HG02588 (cell line): ENCODE results near the gene SLC13A4.
"Not testable (repeated sequence)": the region's sequence is repeated elsewhere in the genome, so short reads cannot be mapped to it uniquely, and the experiment has no call there.

Experiments used
- ATAC-seq: cut with Tn5 transposase; IDR thresholded peaks from one replicate; pipeline ENCODE4 v1.9.1; 2021; ENCODE audit warnings: mild to moderate bottlenecking, moderate library complexity; ENCODE audit not compliant: unreplicated experiment

SLC13A4 gene, protein sequence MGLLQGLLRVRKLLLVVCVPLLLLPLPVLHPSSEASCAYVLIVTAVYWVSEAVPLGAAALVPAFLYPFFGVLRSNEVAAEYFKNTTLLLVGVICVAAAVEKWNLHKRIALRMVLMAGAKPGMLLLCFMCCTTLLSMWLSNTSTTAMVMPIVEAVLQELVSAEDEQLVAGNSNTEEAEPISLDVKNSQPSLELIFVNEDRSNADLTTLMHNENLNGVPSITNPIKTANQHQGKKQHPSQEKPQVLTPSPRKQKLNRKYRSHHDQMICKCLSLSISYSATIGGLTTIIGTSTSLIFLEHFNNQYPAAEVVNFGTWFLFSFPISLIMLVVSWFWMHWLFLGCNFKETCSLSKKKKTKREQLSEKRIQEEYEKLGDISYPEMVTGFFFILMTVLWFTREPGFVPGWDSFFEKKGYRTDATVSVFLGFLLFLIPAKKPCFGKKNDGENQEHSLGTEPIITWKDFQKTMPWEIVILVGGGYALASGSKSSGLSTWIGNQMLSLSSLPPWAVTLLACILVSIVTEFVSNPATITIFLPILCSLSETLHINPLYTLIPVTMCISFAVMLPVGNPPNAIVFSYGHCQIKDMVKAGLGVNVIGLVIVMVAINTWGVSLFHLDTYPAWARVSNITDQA

DNA sequence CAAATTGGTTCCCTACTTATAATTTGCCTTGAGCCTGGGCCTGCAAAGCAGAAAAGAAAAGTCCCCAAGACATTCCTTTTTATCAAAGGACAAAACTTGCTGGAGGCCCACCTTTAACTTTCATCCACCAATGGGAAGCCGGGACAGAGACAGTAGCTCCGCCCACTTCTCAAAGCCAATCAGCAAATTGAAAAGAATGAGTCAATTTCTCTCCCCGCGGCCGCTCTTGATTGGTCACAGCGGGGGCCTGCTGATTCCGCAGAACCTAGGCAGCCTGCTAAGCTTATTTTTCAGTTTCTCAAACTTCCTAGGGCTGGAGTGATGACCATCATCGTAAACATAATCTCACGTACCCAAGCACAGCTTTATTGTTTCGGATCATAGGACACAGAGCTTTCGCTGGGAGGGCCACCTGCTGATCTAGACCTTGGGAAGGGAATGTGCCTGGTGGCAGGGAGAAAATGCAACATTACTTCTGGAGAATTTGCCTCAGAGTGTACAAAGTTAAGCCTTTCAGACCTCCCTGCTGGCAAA lies at the start of gene SLC13A4:
SLC13A4 (minus strand) TSS at position 51 of the 534 bp plus-strand sequence. CDS start 690 bp downstream, outside the sequence.
- ATAC-seq: no peak

DNA sequence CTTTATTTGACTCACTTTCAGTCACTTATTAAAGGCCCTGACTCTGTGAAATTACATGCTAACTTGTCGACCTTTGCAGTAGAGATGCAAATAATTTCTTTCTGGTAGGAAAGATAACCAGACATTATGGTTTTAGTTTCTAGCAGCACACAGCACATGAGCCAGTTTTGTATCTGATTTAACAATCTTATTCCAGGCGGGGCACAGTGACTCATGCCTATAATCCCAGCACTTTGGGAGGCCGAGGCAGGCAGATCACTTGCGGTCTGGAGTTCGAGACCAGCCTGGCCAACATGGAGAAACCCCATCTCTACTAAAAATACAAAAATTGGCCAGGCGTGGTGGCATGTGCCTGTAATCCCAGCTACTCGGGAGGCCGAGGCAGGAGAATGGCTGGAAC lies 47.9 kb upstream of the SLC13A4 start:
- ATAC-seq: not testable (repeated sequence)

DNA sequence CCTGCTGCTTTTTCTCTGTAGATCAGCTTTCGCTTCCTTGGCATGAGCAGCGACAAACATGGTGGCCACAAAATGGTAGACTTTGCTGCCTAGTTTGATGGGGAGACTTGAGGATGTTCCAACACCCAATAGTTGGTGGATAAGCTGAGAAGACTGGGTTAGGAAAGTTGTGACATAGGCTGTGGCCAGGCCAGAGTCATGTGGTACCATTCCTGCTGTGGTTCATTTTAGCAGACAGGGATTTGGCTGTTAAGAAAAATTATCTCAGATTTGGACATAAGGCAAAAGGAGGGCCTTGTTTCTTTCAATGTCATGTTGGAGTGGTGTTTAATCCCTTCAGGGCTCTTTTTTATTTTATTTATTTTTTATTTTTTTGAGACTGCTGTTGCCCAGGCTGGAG lies 47.2 kb upstream of the SLC13A4 start:
- no peak for ATAC-seq

DNA sequence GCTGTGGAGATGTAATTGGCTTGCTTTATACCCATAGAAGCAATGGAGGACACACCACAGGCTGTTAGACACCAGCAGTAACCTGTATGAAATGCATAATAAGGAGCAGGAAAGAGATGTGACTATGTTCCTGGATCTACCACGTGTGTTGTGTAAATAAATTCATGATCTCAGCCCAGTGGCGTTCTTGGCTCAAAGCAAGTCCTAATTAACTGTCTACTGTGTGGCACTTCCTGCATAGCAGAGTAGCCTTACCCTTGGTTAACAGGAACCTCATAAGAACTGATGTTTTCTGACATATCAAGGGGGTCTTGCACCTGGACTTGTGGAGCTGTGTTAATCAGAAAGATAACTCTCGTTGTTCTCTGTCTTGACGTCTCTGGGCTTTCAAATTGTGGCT lies 46.3 kb upstream of the SLC13A4 start:
- no peak for ATAC-seq

DNA sequence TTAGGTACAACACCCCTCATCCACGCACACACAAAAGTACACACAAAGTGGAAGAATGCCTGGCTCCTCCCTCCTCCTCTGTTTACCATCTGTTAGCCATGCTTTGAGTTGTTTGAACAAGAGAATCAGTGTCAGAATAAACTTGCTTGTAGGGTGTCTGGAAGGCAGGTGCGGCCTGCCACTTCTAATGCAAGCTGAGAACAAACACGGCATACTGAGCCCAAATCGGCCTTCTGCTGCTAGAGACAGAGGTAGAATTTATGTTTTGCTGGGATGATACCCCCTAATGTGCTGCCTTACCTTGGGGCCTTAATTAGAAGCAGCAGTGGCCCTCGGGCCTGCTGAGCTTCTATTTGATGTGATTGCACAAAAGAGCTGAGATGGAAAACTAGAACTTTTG lies 45.5 kb upstream of the SLC13A4 start:
- no peak for ATAC-seq

DNA sequence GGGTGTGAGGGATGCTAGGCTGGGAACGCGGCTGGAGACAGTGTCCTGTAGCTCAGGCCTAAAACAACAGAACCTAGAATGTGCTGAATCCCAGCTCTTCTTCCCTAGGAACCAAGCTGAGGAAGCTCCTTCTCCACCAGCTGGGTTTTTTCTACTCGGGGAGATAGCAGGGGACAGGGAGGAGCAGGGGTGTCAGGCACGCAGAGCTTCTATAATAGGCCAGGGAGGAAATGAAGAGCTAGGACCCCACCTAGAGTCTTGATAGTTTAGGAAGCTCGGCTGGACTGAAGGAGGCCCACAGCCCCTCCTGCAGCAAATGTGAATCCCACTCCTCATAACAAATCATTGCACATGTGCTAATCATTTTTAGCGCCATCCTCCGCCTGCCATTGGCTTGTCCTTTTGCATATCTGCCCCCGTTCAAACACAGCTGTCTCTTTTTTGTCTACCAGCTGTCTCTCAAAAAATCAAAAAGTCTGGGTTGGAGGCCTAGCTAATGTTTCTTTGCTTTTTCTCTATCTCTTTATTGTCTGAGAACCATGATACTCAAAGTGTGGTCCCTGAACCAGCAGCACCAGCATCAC lies 44.7 kb upstream of the SLC13A4 start:
- no peak for ATAC-seq

DNA sequence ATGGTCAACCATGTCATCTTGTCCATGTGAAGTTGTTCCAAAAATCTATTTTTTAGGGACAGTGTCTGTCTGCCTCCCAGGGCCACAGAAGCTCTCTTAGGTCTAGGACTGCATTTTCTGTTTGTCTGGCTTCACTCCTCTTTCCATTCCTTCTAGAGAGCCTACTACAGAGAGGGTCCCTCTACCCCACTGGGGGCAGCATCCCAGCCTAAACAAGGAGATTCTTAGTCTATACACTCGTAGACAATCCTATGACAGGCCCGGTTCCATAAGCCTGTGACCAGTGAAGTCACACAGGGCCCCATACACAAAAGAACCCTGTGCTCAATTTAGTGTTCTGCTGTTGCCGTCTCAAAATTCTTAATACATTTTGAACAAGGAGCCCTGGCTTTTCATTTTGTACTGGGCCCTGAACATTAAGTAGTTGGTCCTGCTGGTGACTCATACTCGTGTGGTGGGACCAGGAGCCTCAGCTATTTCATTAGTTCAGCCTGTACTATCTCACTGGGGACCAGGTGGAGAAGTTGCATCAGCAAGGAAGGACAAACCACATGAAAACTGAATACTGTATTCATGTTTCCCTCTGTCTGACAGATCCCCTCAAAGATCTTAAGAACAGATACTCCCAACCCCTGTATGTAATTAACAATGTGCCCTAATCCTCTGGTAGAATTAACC lies 44.1 kb upstream of the SLC13A4 start:
- ATAC-seq: no peak

DNA sequence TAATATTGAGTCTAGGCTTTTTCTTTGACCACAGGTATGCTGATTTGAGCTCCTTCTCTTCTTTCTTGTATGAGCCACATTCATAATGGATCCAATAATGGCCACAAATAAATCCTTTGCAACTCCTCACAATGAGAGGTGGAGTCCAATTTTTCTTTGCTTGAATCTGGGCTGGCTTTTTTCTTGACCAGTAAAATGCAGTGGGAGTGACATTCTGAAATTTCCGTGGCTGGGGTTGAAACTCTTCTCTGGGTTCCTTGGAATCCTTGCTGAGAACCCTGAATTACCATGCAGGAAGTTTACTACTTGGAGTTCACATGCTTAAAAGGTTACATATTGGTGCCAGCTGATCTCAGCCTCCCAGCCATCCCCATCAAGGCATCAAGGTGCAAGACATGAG lies 43.1 kb upstream of the SLC13A4 start:
- ATAC-seq: no peak

DNA sequence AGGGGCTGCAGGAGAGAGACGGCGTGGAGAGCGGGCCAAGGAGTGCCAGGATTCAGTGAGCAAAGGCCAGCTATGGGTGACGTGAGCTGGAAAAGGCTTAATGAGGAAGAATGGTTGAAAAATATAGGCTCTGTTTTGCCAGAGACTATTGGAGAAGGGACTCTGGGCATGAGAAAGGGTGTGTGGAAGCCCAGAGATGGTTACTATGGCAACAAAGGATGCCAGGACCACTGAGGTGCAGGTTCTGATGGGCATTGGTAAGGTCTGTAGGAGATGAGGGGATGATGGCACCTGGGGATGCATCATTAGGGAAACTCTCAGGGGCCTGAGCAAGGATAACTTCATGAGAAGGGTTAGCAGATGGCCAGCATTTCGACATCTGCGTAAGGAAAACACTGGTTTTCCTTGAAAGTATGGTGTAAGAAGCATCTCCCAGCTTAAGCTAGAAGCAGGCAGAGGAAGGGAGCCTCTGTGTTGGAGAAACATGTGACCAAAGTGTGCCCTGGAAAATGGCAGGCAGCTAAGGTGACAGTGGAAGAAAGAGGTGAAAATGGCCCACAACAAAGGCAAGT lies 42.2 kb upstream of the SLC13A4 start:
- ATAC-seq: no peak

DNA sequence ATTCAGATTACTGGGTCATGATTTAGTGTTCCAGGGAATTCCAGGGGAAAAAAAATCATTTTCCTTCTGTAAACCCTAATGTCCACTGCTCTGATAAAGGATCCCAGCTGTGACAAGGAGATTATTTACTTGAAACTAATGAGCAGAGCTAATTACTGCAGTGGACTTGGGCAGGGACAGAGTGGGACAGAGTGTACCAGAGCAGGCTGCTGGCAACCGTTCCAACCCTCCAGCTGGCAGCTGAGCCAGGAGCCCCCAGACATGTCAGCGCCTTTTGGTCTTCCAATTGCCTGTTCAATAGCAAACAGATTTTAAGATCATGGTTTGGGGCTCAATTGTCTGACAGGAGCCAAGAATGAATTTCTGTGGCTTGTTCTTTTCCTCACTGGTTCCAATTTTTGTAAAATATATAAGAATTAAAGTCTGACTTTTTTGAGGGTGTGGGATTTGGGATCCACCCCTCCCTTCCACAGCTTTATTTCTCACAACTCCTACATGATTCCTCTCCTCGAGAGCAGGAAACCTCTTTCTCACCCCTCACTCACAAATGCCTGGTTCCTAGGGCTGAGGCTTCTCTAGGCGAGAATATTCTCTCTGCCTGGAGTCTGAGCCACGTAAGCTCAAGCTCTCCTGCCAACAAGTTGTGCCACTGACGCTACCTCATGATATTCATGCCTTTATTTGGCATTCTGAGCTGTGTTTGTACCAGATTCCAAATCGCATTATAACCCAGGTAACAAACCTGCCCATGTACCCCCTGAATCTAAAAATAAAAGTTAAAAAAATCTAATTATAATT lies 41.2 kb upstream of the SLC13A4 start:
- no peak for ATAC-seq

DNA sequence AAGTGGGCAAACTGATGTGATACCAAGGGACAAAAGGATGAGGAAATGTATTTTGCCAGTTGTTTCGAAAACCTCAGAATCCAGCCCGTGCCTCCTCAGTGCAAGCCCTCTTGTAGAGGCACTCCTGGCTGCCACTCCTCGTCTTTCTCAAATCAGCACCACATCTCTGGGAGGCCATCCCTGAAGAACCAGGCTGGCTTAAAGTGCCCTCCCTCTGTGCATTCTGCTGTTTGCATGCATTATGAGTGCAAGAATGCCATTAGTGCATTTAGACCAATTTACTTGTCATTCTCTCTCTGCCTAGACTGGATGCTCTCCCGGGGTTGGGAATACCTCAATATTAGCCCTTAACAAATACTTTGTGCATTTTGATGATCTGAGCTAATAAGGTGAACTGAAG lies 40.5 kb upstream of the SLC13A4 start:
- ATAC-seq: no peak

DNA sequence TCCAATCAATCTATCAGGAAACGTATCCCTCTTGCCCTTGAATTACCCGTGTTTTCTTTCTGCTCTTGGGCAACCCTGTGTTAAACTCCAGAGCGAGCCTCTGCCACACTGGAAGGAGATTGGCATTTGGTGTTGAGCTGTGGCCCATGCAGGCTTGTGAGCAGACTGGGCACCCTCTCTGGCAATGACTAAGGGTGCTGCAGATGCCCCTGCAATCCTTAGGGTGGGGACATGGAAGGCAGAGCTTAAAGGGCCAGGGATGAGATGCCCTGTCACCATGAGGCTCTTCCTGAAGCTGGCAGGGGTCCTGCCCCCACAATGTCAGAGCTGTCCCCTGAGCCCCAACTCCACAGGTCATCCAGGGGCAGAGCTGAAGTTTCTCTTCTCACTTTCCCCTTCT lies 40.1 kb upstream of the SLC13A4 start:
- ATAC-seq: no peak

DNA sequence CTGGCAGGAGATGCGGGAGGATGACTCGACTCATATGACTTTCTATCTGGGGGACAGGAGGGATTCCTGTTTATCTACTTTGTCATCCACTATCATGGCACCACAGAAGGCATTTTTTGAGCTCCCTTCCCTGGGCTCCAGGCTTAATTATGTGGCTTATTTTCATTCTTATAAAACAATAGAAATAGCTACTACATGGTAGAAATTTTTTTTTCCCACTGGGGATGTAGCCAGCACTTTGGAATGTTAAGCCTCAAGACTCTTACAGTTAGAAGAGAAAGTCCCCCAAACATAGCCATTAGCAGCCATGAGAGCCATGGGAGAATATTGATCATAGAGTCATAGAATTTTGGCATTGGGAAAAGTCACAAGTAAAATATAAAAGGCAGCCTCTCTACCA lies 35.3 kb upstream of the SLC13A4 start:
- no peak for ATAC-seq

DNA sequence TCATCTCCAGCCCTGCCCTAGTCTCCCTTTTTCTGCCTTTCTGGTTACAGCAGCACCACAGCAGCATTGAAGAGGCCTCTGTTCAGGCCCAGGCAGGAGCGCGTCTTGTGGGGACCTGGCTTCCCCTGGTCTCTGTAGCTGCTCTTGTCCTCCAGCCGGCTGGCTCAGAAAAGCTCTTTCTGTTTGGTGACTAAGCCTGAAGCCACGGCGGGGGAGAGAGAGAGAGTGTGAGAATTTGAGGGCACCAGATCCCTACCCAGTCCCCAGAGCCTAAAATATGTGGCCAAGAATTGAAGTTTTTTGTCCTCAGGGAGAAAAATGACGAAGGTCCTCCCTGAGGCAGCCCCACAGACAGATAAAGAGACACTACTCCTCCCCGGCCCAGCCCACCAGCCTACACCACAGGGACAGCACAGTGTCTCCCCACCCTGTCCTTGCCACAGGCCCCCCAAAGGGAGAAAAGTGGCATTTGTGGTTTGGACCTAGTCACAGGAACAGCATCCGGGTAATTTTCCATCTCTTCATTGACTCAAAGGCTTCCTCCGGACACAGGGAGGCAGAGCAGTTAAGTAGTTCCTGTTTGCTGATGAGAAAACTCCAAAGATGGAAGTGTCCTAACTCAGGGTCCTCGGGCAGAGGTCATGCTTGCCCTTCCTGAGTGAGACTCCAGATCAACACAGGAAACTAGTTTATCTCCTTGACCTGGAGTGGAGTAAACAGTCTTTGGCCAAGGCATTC lies 33.9 kb upstream of the SLC13A4 start:
- ATAC-seq: no peak

DNA sequence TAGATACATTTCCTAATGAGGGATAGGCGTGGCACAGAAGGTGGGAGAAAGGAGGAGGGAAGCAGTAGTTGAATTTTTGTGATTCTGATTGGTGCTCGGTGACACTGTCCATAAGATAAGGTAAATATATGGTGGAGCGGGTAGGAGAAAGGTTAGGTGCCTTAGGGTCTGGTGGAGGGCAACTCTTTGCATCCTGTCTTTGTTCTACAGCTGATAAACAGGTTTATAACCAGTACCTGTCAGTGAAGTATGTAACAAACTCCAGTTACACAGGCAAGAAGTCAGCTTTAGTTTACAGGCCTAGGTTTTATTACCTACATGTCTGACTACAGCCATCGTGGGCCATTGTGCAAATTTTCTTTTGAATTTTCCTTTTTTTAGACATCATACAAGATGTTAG lies 31.5 kb upstream of the SLC13A4 start:
- ATAC-seq: no peak

DNA sequence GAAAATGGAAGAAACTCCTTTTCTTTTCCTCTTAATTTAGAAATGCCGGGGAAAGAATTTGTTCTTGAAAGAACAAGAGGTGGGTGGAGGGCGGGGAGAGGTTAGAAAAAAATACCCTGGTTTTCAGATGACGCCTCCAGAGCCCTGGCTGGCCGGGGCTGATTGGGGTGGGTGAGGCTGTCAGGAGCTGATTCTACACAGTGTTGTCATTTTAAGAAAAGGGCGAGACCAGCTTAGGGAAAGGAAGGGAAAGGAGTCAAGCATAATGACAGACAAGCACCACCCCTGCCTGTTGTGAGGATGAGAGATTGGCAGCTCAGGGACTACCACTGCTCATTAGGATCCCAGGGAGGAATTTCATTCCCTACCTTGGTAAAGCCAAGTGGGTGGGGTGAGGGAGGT lies 30.5 kb upstream of the SLC13A4 start:
- no peak for ATAC-seq

DNA sequence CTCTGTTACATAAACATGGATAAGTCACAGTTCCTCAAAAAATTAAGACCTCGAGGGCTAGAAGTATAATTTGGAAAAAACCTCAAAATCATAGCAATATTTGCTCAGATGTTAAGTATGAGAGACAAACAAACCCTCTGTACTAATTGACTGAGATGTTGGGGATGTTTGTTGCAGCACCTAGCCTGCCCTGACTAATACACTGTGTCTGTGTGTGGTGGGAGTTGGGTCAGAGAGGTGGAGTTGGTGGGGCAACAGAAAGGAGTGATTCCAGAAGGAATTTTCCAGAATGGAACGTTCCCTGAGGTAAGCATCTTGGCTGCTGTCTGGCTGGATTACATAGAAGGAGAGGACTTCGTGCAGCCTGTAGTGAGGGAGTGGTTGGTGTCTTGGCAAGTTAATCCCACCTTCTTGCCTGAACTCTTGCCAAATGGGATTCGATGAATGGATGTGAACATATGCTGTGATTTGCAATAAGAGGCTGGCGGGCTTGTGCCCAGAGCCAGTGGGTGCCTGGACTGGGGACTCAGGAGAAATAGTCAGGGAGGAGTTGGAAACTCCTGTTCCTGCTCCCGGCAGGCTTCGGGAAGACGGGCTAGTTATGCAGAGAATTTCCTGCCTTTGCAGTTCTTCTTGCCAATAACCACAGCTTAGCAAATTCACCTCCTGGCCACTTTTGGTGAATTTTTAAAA lies 29.9 kb upstream of the SLC13A4 start:
- ATAC-seq: no peak

DNA sequence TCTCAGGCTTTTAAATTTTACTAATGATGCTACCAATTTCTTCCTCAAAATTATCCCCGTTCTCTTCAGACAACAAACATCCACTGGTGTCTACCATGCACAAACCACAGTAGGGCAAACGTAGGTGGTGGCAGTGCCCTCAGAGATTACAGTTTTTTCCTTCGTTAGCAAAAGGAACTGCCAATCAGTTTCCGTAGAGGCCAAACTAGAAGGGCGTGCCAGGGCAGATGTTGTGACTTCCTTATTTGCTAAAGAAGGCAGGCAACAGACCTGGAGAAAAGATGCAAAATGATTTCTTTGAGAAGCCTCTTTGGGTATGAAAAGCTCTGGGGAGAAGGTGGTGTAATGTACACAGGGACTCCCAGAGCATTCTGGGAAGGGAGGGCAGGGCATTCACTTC lies 28.2 kb upstream of the SLC13A4 start:
- no peak for ATAC-seq

DNA sequence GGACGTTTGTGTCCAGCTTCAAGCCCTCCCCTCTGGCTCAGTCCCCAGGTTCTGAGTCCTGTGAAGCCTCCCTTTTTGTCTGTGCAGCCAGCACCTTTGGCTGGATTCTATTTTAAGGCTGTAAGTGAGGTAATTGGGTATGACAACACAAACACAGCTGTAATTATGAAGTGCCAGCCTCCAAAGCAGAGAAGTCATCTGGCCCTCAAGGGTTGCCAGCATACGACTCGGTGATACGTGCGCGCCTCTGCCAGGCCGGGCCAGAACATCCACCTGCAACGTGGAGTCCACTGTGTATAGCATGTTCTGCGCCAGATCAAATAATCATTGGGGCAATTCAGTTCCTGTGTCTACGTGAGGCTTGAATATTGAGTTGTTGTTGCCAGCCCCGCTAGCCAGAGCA lies 27.4 kb upstream of the SLC13A4 start:
- ATAC-seq: no peak
